Measurements from ENCODE around the gene RAB10. TPM values are rescaled to one million over a fixed set of nuclear protein-coding genes. Genes with fewer than 3 reads are reported as not detected.

Gene RAB10
- 124 and 130 TPM in 2 replicates for total RNA-seq

GRCh38 chr2:26033818-26034636 lies at the start of gene RAB10:
Gene RAB10 (plus strand): TSS chr2:26034084. CDS start chr2:26034609, 525 bp downstream.

DNA sequence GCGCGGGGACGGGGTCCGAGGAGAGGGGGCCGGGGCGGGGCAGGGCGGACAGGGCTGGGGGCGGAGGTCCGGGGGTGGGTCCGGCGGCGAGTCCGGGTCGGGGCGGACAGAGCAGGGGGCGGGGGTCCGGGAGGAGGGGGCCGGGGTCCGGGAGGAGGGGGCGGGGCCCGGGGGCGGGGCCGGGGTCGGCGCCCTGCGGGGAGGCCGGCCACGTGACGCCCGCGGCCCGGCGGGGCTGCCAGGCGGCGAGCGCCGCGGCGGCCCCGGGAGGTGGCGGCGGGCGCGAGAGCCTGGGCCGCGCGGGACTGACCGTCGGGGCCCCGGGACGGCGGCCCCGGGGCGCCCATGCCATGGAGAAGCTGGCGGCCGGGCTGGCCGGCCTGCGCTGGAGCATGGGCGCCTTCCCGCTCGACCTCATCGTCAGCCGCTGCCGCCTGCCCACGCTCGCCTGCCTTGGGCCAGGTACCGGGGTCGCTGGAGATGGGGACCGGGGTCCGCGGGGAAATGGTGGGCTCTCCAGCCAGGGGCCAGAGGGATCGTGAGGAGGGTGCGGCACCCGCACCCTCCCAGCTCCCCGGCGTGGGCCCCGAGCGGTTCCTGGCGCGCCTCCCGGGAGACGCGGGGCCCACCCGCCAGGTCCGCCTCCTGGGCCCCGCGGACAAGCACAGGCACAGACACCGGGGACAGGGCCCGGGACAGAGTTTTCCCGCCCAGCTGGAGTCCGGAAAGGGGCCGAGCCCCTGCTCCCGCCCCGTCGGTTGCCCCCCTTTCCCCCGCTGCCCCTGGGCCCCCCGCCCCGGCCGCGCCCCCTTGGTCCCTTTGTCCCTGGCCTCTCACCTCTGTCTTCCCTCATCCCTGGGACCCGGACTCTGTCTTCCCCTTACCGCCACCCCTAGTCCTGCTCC lies 139.2 kb downstream of the RAB10 start, which contains the start of gene GAREM2:
Gene GAREM2, plus strand, starts transcription at position 218 of the 905 bp plus-strand sequence. Its CDS starts 133 bp downstream, at position 351.

Other genes starting within 250 kb of the RAB10 start
- gene ASXL2, start 155.6 kb upstream of the RAB10 start, total RNA-seq, result 10.1 and 19.4 TPM in 2 replicates
- gene KIF3C, start 51.6 kb upstream of the RAB10 start, total RNA-seq, result 14.7 and 19.2 TPM in 2 replicates
- gene GAREM2, start 139.0 kb downstream of the RAB10 start, total RNA-seq, result 1.7 and 2.4 TPM in 2 replicates
- 126 and 140 TPM in 2 replicates for gene HADHA, start 210.5 kb downstream of the RAB10 start, total RNA-seq
- 103 and 112 TPM in 2 replicates for gene HADHB, start 210.9 kb downstream of the RAB10 start, total RNA-seq

All from smooth muscle cell of the pulmonary artery (primary cell).